HG03378 (cell line): ENCODE measurements around the gene BMP6.

ENCODE experiments used
- ATAC-seq: cut with Tn5 transposase; IDR thresholded peaks from one replicate; pipeline ENCODE4 v1.9.1; 2021; ENCODE audit warnings: mild to moderate bottlenecking, moderate library complexity; ENCODE audit not compliant: unreplicated experiment

Gene BMP6

GRCh38 chr6:7747016-7747415 is 21.1 kb downstream of the BMP6 start:
- no peak for ATAC-seq

- ATAC-seq: no peak
These were observed 21.5 kb downstream of the BMP6 start for GRCh38 chr6:7747433-7747832.

- ATAC-seq: no peak
These were observed 22.1 kb downstream of the BMP6 start for GRCh38 chr6:7747901-7748504.

- ATAC-seq: no peak
These were observed 23.6 kb downstream of the BMP6 start for GRCh38 chr6:7749478-7749877.

GRCh38 chr6:7750197-7750596 is 24.3 kb downstream of the BMP6 start:
- ATAC-seq: no peak

GRCh38 chr6:7758456-7758855 is 32.6 kb downstream of the BMP6 start:
- no peak for ATAC-seq

- ATAC-seq: no peak
These were observed 33.4 kb downstream of the BMP6 start for GRCh38 chr6:7759320-7759719.

- ATAC-seq: no peak
These were observed 35.2 kb downstream of the BMP6 start for GRCh38 chr6:7761051-7761450.

- ATAC-seq: no peak
These were observed 36.9 kb downstream of the BMP6 start for GRCh38 chr6:7762760-7763159.

GRCh38 chr6:7763881-7764280 is 38.0 kb downstream of the BMP6 start:
- ATAC-seq: no peak

GRCh38 chr6:7765575-7766325 is 39.9 kb downstream of the BMP6 start:
- no peak for ATAC-seq

GRCh38 chr6:7769702-7770101 is 43.8 kb downstream of the BMP6 start:
- no peak for ATAC-seq

GRCh38 chr6:7770111-7770510 is 44.2 kb downstream of the BMP6 start:
- ATAC-seq: no peak

GRCh38 chr6:7770601-7771000 is 44.7 kb downstream of the BMP6 start:
- no peak for ATAC-seq

GRCh38 chr6:7773322-7773721 is 47.4 kb downstream of the BMP6 start:
- ATAC-seq: no peak

- no peak for ATAC-seq
These were observed 48.0 kb downstream of the BMP6 start for GRCh38 chr6:7773914-7774313.

- ATAC-seq: no peak
These were observed 50.6 kb downstream of the BMP6 start for GRCh38 chr6:7776509-7776908.

GRCh38 chr6:7777074-7777473 is 51.2 kb downstream of the BMP6 start:
- ATAC-seq: no peak

- no peak for ATAC-seq
These were observed 55.3 kb downstream of the BMP6 start for GRCh38 chr6:7781240-7781639.

- no peak for ATAC-seq
These were observed 58.3 kb downstream of the BMP6 start for GRCh38 chr6:7784248-7784647.

GRCh38 chr6:7784706-7785105 is 58.8 kb downstream of the BMP6 start:
- ATAC-seq: peak; percentile 55

- no peak for ATAC-seq
These were observed 59.5 kb downstream of the BMP6 start for GRCh38 chr6:7785243-7786035.
